HepG2 (cell line): ENCODE results near the gene MEIS3. TPM values are rescaled to one million over a fixed set of nuclear protein-coding genes. Genes with fewer than 3 reads are reported as not detected.

Experiments
- ELF1 ChIP-seq: sonication (generic); formaldehyde crosslinking; IDR thresholded peaks from 2 replicates; pipeline ENCODE4 v1.4.0; 2020; ENCODE audit warnings: missing genetic modification reagents
- KDM2A ChIP-seq: sonication (generic); formaldehyde crosslinking; IDR thresholded peaks from 2 replicates; pipeline ENCODE4 v1.4.0; 2020; ENCODE audit warnings: low read depth, missing genetic modification reagents, borderline replicate concordance
- MTERF4 ChIP-seq: sonication (generic); formaldehyde crosslinking; IDR thresholded peaks from 2 replicates; pipeline ENCODE4 v1.8.0; 2023; ENCODE audit warnings: mild to moderate bottlenecking, missing genetic modification reagents
- POGZ ChIP-seq: sonication (generic); formaldehyde crosslinking; IDR thresholded peaks from 2 replicates; pipeline ENCODE4 v1.4.0; 2020; ENCODE audit warnings: mild to moderate bottlenecking, missing genetic modification reagents
- SP4 ChIP-seq: sonication (generic); formaldehyde crosslinking; IDR thresholded peaks from 2 replicates; pipeline ENCODE4 v1.8.1; 2023; ENCODE audit warnings: mild to moderate bottlenecking, missing genetic modification reagents
- ZBTB37 ChIP-seq: sonication (generic); formaldehyde crosslinking; IDR thresholded peaks from 2 replicates; pipeline ENCODE4 v1.4.0; 2020; ENCODE audit warnings: mild to moderate bottlenecking, missing genetic modification reagents
- ZBTB38 ChIP-seq: sonication (generic); formaldehyde crosslinking; IDR thresholded peaks from 2 replicates; pipeline ENCODE4 v1.5.1; 2020; ENCODE audit warnings: mild to moderate bottlenecking, missing genetic modification reagents
- ZBTB40 ChIP-seq, 2 experiments: fragments of 450-650 bp in 1 of 2; sonication (generic) in 1 of 2; formaldehyde crosslinking in 1 of 2; IDR thresholded peaks; 2 replicates each; pipeline versions ENCODE4 v1.6.1 to v1.8.0; 2016 to 2022; ENCODE audit warnings: antibody characterized with exemption in 1 of 2, mild to moderate bottlenecking in 1 of 2, missing genetic modification reagents in 1 of 2
- polyA plus RNA-seq, 8 experiments: library from polyadenylated mRNA; depleted of rRNA in 3 of 8; stranded (reverse) in 7 of 8; unstranded in 1 of 8; fragments of >200 nt; fragmentation: Illumina TruSeq in 4 of 8; extraction: Trizol in 4 of 8; gene quantifications; 2 replicates each; pipeline versions ENCODE4 v1.2.1 to v1.2.3, GENCODE V29; 2011 to 2016; ENCODE audit warnings: low read depth in 4 of 8, missing spikeins in 1 of 8, mixed read lengths in 1 of 8; ENCODE audit not compliant: insufficient read depth in 1 of 8
- total RNA-seq, 5 experiments: library from RNA; depleted of rRNA; stranded (reverse); fragments of >200 nt; fragmentation: Illumina TruSeq; extraction: Trizol; gene quantifications; 2 replicates each; pipeline ENCODE4 v1.2.3, GENCODE V29; 2016; ENCODE audit warnings: low read depth in 1 of 5
- TF ChIP-seq, protein P1 (sequence below): sonication (generic); formaldehyde crosslinking; IDR thresholded peaks from 2 replicates; pipeline ENCODE4 v1.5.1; 2020; ENCODE audit warnings: mild to moderate bottlenecking, missing genetic modification reagents, borderline replicate concordance

MEIS3 gene
- total and polyA plus RNA-seq, 2 of the 13 experiments (the other 11 are each of a cell fraction or from before 2014, with no cell fraction given): 0.09 to 0.70 TPM

DNA sequence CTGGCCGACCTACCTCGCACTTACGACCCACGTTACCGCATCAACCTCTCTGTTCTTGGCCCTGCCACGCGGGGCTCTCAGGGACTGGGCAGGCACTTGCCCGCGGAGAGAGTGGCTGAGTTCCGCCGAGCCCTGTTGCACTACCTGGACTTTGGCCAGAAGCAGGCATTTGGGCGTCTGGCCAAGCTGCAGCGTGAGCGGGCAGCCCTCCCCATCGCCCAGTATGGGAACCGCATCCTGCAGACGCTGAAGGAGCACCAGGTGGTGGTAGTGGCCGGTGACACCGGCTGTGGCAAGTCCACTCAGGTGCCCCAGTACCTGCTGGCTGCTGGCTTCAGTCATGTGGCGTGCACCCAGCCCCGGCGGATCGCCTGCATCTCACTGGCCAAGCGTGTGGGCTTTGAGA is 66.0 kb downstream of the MEIS3 start (continued):
- peak; percentile 98 for TF ChIP-seq ZBTB38 (CRISPR knock-in tag)
- TF ChIP-seq, protein P1, sequence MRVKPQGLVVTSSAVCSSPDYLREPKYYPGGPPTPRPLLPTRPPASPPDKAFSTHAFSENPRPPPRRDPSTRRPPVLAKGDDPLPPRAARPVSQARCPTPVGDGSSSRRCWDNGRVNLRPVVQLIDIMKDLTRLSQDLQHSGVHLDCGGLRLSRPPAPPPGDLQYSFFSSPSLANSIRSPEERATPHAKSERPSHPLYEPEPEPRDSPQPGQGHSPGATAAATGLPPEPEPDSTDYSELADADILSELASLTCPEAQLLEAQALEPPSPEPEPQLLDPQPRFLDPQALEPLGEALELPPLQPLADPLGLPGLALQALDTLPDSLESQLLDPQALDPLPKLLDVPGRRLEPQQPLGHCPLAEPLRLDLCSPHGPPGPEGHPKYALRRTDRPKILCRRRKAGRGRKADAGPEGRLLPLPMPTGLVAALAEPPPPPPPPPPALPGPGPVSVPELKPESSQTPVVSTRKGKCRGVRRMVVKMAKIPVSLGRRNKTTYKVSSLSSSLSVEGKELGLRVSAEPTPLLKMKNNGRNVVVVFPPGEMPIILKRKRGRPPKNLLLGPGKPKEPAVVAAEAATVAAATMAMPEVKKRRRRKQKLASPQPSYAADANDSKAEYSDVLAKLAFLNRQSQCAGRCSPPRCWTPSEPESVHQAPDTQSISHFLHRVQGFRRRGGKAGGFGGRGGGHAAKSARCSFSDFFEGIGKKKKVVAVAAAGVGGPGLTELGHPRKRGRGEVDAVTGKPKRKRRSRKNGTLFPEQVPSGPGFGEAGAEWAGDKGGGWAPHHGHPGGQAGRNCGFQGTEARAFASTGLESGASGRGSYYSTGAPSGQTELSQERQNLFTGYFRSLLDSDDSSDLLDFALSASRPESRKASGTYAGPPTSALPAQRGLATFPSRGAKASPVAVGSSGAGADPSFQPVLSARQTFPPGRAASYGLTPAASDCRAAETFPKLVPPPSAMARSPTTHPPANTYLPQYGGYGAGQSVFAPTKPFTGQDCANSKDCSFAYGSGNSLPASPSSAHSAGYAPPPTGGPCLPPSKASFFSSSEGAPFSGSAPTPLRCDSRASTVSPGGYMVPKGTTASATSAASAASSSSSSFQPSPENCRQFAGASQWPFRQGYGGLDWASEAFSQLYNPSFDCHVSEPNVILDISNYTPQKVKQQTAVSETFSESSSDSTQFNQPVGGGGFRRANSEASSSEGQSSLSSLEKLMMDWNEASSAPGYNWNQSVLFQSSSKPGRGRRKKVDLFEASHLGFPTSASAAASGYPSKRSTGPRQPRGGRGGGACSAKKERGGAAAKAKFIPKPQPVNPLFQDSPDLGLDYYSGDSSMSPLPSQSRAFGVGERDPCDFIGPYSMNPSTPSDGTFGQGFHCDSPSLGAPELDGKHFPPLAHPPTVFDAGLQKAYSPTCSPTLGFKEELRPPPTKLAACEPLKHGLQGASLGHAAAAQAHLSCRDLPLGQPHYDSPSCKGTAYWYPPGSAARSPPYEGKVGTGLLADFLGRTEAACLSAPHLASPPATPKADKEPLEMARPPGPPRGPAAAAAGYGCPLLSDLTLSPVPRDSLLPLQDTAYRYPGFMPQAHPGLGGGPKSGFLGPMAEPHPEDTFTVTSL (CRISPR knock-in tag): peak; percentile 61; the same call in 1 of the 2 replicates
- TF ChIP-seq POGZ (CRISPR knock-in tag): peak; percentile 51; the same call in 1 of the 2 replicates
- 0 out of 2 replicates have a peak, but pooled peaks have one; percentile 36 for TF ChIP-seq ELF1 (CRISPR knock-in tag)
- TF ChIP-seq ZBTB37 (CRISPR knock-in tag): no peak
- no peak for TF ChIP-seq ZBTB40 (IDR thresholded peaks at IDR 0.05)
- no peak for TF ChIP-seq ZBTB40 (CRISPR knock-in tag; IDR thresholded peaks at IDR 0.05)
- peak; percentile 51; the same call in 1 of the 2 replicates for TF ChIP-seq SP4
- TF ChIP-seq MTERF4 (CRISPR knock-in tag): no peak
- peak; percentile 79; the same call in 1 of the 2 replicates for TF ChIP-seq KDM2A (CRISPR knock-in tag)
